ENCODE data around the gene ZAP70.

DNA sequence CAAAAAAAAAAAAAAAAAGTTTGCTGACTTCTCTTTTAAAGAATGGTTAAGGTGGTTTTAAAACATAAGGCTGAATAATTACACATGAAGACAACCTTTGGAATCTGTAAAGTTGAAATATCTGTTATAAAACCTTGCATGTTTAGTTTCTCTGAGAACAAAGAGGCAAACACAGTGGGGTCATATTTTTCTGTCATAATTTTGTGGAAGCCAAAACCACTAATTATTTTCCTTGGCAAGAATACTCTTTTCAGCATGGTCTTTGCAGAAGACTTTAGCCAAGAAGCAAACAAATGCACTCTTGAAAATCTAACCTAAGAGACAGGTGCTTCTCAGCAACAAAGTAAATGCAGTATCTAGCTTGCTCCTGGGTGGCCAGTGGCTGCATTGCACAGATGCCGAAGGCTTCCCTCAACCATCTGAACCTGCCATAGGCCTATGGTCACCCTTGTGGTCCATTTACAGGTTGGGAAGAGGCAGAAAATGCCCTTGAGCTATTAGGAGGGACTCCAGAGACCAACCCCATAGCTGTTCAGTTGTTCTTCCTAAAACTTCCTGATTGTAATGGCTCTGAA lies 44.8 kb downstream of the ZAP70 start:
- TF ChIP-seq, protein P1, sequence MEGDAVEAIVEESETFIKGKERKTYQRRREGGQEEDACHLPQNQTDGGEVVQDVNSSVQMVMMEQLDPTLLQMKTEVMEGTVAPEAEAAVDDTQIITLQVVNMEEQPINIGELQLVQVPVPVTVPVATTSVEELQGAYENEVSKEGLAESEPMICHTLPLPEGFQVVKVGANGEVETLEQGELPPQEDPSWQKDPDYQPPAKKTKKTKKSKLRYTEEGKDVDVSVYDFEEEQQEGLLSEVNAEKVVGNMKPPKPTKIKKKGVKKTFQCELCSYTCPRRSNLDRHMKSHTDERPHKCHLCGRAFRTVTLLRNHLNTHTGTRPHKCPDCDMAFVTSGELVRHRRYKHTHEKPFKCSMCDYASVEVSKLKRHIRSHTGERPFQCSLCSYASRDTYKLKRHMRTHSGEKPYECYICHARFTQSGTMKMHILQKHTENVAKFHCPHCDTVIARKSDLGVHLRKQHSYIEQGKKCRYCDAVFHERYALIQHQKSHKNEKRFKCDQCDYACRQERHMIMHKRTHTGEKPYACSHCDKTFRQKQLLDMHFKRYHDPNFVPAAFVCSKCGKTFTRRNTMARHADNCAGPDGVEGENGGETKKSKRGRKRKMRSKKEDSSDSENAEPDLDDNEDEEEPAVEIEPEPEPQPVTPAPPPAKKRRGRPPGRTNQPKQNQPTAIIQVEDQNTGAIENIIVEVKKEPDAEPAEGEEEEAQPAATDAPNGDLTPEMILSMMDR (IDR thresholded peaks at IDR 0.05; ENCODE audit: low read depth, low read length, poor library complexity, severe bottlenecking), result no peak
- TF ChIP-seq EZH2phosphoT487 (IDR thresholded peaks at IDR 0.05; ENCODE audit: borderline replicate concordance, low read length), result no peak

All from DOHH2 (cell line).